Astrocyte of the spinal cord (primary cell): Measurements from ENCODE around the gene MARCKSL1.

Experiments used
- DNase-seq: peaks from one replicate; pipeline ENCODE4 v3.0.0; 2011; ENCODE audit warnings: low read depth, low spot score
- H3K4me3 ChIP-seq: 2 replicates; pipeline ENCODE4 v1.5.1; 2011; ENCODE audit warnings: low read depth, mild to moderate bottlenecking, low read length, moderate library complexity
- in situ Hi-C: cut with HindIII; loops from 2 replicates; pipeline ENCODE4 v1.10.0; 2017; ENCODE audit warnings: low sequenced_read_pairs
- TF ChIP-seq, protein P1 (sequence below): IDR thresholded peaks from 2 replicates; pipeline ENCODE4 v1.5.1; 2012; ENCODE audit warnings: low read depth, mild to moderate bottlenecking, low read length, inconsistent platforms

Gene MARCKSL1

DNA sequence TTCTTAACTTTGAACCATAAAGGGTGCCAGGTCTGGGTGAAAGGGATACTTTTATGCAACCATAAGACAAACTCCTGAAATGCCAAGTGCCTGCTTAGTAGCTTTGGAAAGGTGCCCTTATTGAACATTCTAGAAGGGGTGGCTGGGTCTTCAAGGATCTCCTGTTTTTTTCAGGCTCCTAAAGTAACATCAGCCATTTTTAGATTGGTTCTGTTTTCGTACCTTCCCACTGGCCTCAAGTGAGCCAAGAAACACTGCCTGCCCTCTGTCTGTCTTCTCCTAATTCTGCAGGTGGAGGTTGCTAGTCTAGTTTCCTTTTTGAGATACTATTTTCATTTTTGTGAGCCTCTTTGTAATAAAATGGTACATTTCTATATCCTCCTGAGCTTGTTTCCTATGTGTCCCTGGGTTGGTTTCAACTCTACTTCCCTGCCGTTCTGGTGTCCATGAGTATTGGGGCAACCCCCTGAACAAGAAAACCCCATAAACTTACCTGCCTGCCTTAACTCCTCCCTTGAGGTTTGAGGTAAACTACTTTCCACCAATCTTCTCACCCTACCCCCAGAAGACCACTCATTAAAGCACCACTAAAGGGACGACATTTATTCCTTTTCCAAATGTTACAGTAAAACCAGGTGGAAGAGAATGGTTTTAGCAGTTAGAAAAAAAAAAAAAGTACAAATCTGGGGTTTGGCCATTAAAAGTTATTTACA lies 2.6 kb downstream of the MARCKSL1 start:
- no peak overlapping the region for H3K4me3 ChIP-seq
- in situ Hi-C loops, result no loop called here
- TF ChIP-seq, protein P1, sequence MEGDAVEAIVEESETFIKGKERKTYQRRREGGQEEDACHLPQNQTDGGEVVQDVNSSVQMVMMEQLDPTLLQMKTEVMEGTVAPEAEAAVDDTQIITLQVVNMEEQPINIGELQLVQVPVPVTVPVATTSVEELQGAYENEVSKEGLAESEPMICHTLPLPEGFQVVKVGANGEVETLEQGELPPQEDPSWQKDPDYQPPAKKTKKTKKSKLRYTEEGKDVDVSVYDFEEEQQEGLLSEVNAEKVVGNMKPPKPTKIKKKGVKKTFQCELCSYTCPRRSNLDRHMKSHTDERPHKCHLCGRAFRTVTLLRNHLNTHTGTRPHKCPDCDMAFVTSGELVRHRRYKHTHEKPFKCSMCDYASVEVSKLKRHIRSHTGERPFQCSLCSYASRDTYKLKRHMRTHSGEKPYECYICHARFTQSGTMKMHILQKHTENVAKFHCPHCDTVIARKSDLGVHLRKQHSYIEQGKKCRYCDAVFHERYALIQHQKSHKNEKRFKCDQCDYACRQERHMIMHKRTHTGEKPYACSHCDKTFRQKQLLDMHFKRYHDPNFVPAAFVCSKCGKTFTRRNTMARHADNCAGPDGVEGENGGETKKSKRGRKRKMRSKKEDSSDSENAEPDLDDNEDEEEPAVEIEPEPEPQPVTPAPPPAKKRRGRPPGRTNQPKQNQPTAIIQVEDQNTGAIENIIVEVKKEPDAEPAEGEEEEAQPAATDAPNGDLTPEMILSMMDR, result no peak
- no peak for DNase-seq

DNA sequence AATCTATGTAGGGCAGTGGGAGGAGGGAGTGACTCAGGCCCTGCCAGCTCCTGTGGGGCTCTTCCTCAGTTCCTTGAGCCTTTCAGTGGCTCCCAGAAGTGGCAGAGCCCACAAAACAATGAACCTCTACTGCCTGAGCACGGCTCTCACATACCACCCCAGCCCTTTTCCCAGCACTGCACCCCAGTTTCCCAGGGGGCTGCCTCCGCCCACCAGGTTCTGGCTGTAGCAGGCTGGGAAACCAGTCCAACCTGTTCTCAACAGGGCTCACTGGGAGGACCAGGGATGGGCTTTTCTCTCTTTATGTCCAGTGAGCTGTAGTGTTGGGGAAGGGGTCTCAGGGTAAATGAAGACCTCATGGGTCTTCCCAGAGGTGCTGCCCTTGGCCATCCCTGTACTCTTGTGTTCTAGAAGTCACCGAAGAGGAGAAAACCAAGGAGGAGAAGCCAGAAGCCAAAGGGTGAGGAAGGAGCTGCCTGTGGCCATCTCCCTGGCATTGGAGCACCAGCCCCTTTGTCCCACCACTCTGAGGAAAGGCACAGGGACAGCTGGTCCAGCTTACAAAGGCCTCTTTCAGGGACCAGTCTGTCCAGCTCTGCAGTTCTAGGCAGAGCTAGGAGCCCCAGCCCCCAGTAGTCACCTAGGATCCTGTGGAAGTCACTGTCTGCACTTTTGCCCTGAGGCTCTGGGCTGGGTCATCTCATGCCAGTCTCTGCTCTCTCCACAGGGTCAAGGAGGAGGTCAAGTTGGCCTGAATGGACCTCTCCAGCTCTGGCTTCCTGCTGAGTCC lies 3.5 kb downstream of the MARCKSL1 start:
- in situ Hi-C loops, result no loop called here
- TF ChIP-seq, protein P1, result no peak
- no peak for DNase-seq
- H3K4me3 ChIP-seq, result no peak overlapping the region

DNA sequence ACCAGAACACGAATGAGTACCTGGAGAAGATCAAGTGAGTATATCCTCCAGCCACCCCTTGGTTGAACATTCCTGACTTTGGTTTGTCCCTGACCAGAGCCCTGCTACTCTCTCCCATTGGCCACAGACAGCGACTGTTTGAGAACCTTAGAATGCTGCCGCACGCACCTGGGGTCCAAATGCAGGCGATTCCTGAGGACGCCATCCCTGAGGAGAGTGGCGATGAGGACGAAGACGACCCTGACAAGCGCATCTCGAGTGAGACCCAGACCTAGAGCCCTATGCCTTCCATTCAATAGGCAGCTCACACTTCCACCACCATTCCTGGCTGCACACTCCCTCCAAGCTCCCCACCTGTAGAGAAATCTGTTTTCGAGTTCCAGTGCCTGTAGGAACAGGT lies 4.5 kb downstream of the MARCKSL1 start:
- no peak for DNase-seq
- TF ChIP-seq, protein P1, result no peak
- in situ Hi-C loops, result no loop called here
- H3K4me3 ChIP-seq, result no peak overlapping the region

DNA sequence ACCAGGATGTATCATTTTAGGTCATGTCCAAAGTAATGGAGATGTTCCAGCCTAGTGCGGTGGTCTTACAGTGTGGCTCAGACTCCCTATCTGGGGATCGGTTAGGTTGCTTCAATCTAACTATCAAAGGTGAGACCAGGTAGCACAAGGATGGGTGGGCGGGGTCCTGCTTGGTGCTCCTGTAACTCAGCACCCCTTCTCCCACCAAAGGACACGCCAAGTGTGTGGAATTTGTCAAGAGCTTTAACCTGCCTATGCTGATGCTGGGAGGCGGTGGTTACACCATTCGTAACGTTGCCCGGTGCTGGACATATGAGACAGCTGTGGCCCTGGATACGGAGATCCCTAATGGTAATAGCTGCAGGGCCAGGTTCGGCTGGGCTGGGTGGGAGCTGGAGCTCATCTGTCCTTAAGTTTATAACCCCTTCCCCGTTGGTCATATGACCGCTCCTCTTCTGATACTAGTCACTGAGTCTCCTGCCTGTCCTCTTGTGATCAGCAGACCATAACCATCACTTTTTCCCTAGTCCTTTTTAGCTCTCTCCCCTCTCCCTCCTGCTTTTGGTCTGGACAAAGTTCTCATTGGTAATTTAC lies 5.4 kb downstream of the MARCKSL1 start:
- TF ChIP-seq, protein P1, result no peak
- DNase-seq, result no peak
- in situ Hi-C loops, result no loop called here
- no peak overlapping the region for H3K4me3 ChIP-seq

DNA sequence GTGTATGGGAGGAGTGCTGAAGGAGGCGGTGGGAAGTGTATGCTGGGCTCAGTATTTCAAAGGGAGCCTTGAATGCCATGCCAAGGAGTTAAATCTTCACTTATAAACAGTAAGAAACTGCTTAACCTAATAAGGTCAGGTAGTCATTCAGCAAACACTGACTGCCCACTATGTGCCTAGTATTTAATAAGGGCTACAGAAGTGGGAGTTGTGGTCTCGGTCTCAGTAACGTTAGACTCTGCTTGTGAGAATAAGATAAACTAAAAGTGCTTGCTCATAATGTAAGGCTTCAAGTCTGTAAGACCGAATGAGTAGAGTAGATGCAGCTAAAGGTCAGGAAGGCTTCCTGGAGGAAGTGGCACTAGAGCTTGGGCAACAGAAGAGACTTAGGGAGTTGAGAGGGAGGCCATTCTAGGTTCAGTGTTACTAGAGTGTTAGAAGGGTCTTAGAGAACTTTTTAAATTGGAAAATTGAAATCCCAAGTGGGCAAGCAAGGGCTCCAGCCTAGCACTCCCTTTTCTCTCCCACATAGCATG lies 6.0 kb downstream of the MARCKSL1 start:
- DNase-seq, result no peak
- in situ Hi-C loops, result no loop called here
- TF ChIP-seq, protein P1, result no peak
- no peak overlapping the region for H3K4me3 ChIP-seq

DNA sequence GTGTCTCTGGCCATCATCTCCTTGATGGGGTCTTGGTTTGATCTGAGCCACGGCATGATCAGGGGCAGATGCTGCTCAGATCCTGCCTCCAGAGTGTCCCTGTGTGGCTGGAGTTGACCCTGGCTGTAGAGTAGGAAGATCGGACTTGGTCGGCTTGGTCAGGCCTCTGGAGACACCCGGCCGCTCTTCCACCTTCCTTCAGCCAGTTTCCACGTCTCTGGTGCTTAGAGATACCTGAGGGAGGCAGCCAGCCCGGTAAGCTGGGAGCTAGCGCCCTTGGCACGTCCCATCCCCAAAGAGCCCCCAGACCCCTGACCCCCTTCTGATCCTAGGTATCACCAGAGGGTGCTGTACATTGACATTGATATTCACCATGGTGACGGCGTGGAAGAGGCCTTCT lies 8.8 kb downstream of the MARCKSL1 start:
- in situ Hi-C loops, result no loop called here
- no peak overlapping the region for H3K4me3 ChIP-seq
- DNase-seq, result no peak
- TF ChIP-seq, protein P1, result no peak
